ENCODE measurements around the gene TCOF1.

Gene TCOF1

GRCh38 chr5:150318613-150319483, 38.6 kb upstream of the TCOF1 start:
- Mint-ChIP-seq H3K27me3 (peaks cover 1% of the 10 kb centered on the region), H3K9me3 (no peaks in the 10 kb centered on the region), H3K4me3 (no peak overlapping the region), H3K36me3 (ENCODE audit: low read depth) (no peaks in the 10 kb centered on the region), H3K27ac (no peak overlapping the region), H3K4me1 (ENCODE audit: low read depth) (no peaks in the 10 kb centered on the region)
- intact Hi-C loops (cut with micrococcal nuclease), result no loop called here

DNA sequence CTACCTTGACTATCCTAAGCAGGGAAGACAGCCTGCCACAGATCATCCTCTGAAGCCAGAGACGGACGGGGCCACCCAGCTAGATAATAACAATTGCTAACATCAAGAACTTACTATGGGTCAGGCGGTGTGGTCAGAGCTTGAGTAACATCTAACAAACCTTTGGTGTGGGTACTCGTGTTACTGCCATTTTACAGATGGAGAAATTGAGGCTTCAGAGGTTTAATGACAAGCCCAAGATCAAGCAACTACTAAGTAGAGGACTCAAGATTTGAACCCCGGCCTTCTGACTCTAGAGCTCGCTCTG, 38.1 kb upstream of the TCOF1 start:
- no peaks in the 10 kb centered on the region for H3K9me3 Mint-ChIP-seq
- no peak overlapping the region for H3K27ac Mint-ChIP-seq
- H3K4me1 Mint-ChIP-seq (ENCODE audit: low read depth), result no peaks in the 10 kb centered on the region
- H3K36me3 Mint-ChIP-seq (ENCODE audit: low read depth), result no peaks in the 10 kb centered on the region
- intact Hi-C loops (cut with micrococcal nuclease), result no loop called here
- H3K4me3 Mint-ChIP-seq, result no peak overlapping the region
- H3K27me3 Mint-ChIP-seq, result peaks cover 1% of the 10 kb centered on the region

- Mint-ChIP-seq H3K4me1 (ENCODE audit: low read depth) (no peaks in the 10 kb centered on the region), H3K27me3 (peaks cover 1% of the 10 kb centered on the region), H3K4me3 (no peak overlapping the region), H3K9me3 (no peaks in the 10 kb centered on the region), H3K36me3 (ENCODE audit: low read depth) (no peaks in the 10 kb centered on the region), H3K27ac (no peak overlapping the region)
- intact Hi-C loops (cut with micrococcal nuclease), result no loop called here
Observed at GRCh38 chr5:150320044-150320613, 37.4 kb upstream of the TCOF1 start.

- Mint-ChIP-seq H3K4me1 (ENCODE audit: low read depth) (no peaks in the 10 kb centered on the region), H3K4me3 (no peak overlapping the region), H3K9me3 (no peaks in the 10 kb centered on the region), H3K27me3 (peaks cover 1% of the 10 kb centered on the region), H3K36me3 (ENCODE audit: low read depth) (no peaks in the 10 kb centered on the region), H3K27ac (no peak overlapping the region)
- intact Hi-C loops (cut with micrococcal nuclease), result no loop called here
Observed at GRCh38 chr5:150321211-150321610, 36.3 kb upstream of the TCOF1 start.

DNA sequence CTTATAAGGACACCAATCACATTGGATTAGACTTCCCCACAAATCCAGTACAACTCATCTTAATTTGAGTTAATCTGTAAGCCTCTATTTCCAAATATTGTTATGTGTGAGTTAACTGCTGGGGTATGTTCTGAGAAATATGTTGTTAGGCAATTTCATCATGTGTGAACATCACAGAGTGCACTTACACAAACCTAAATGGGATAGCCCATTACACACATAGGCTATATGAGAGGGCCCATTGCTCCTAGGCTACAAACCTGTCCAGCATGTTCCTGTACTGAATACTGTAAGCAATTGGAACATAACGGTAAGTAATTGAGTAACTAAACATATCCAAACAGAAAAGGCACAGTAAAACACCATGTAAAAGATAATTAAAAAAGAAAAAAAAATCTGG, 35.7 kb upstream of the TCOF1 start:
- Mint-ChIP-seq H3K9me3 (no peaks in the 10 kb centered on the region), H3K4me1 (ENCODE audit: low read depth) (no peaks in the 10 kb centered on the region)
- intact Hi-C loops (cut with micrococcal nuclease), result no loop called here

GRCh38 chr5:150322202-150322601, 35.3 kb upstream of the TCOF1 start:
- Mint-ChIP-seq H3K27me3 (peaks cover 1% of the 10 kb centered on the region), H3K9me3 (no peaks in the 10 kb centered on the region), H3K36me3 (ENCODE audit: low read depth) (no peaks in the 10 kb centered on the region), H3K27ac (no peak overlapping the region), H3K4me3 (no peak overlapping the region), H3K4me1 (ENCODE audit: low read depth) (no peaks in the 10 kb centered on the region)
- intact Hi-C loops (cut with micrococcal nuclease), result no loop called here

More for the DNA sequence above, 35.7 kb upstream of the TCOF1 start:
- H3K36me3 Mint-ChIP-seq (ENCODE audit: low read depth), result no peaks in the 10 kb centered on the region
- H3K27me3 Mint-ChIP-seq, result peaks cover 1% of the 10 kb centered on the region
- no peak overlapping the region for H3K4me3 Mint-ChIP-seq
- no peak overlapping the region for H3K27ac Mint-ChIP-seq

DNA sequence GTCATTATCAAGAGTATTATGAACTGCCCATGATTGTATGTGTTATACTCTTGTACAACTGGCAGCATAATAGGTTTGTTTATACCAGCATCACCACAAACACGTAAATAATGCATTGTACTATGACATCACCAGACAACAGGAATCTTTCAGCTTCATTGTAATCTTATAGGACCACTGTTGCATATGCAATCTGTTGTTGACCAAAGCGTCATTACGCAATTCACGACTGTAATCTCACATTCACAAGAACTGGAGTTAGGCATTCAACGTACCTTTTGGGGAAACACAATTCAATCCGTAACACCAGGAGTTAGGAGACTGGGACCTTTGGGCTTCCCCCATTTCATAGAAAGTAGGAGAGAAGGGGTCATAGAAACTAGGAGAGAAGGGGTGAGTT, 34.4 kb upstream of the TCOF1 start:
- Mint-ChIP-seq H3K4me1 (ENCODE audit: low read depth) (no peaks in the 10 kb centered on the region), H3K9me3 (no peaks in the 10 kb centered on the region), H3K36me3 (ENCODE audit: low read depth) (no peaks in the 10 kb centered on the region), H3K27ac (no peak overlapping the region), H3K4me3 (no peak overlapping the region), H3K27me3 (peaks cover 3% of the 10 kb centered on the region)
- intact Hi-C loops (cut with micrococcal nuclease), result no loop called here

- intact Hi-C loops (cut with micrococcal nuclease), result no loop called here
- H3K36me3 Mint-ChIP-seq (ENCODE audit: low read depth), result no peaks in the 10 kb centered on the region
- H3K27me3 Mint-ChIP-seq, result peaks cover 1% of the 10 kb centered on the region
- no peak overlapping the region for H3K4me3 Mint-ChIP-seq
- peaks cover 3% of the 10 kb centered on the region for H3K4me1 Mint-ChIP-seq (ENCODE audit: low read depth)
- H3K27ac Mint-ChIP-seq, result no peak overlapping the region
- H3K9me3 Mint-ChIP-seq, result no peaks in the 10 kb centered on the region
Observed at GRCh38 chr5:150323819-150324218, 33.7 kb upstream of the TCOF1 start.

GRCh38 chr5:150325426-150325825, 32.1 kb upstream of the TCOF1 start:
- no peak overlapping the region for H3K27ac Mint-ChIP-seq
- no peaks in the 10 kb centered on the region for H3K9me3 Mint-ChIP-seq
- peaks cover 1% of the 10 kb centered on the region for H3K27me3 Mint-ChIP-seq
- intact Hi-C loops (cut with micrococcal nuclease), result no loop called here
- H3K4me1 Mint-ChIP-seq (ENCODE audit: low read depth), result peaks cover 6% of the 10 kb centered on the region
- H3K4me3 Mint-ChIP-seq, result no peak overlapping the region
- H3K36me3 Mint-ChIP-seq (ENCODE audit: low read depth), result no peaks in the 10 kb centered on the region

GRCh38 chr5:150326707-150327106, 30.8 kb upstream of the TCOF1 start:
- no peak overlapping the region for H3K27ac Mint-ChIP-seq
- H3K36me3 Mint-ChIP-seq (ENCODE audit: low read depth), result no peaks in the 10 kb centered on the region
- H3K4me3 Mint-ChIP-seq, result no peak overlapping the region
- intact Hi-C loops (cut with micrococcal nuclease), result no loop called here
- H3K27me3 Mint-ChIP-seq, result peaks cover 1% of the 10 kb centered on the region
- no peaks in the 10 kb centered on the region for H3K9me3 Mint-ChIP-seq
- peaks cover 6% of the 10 kb centered on the region for H3K4me1 Mint-ChIP-seq (ENCODE audit: low read depth)

DNA sequence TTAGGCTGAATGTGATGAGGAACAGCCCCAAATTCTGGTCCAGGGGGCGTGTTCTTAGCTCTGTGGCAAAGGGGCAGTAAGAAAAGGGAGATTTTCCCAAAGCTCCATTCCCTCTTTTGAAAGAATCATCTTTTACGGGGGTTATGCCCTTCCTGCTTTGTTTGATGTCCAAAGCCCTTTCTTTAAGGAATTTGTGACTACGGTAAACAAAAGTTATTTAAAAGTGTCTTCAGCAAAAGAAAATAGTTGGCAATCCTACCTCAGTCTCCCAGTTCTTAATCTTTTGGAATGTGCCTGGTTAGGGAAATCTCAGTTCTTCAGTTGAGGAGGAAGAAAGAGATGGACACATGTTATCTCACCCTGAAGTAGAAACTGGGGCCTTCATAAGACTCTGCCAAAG, 30.4 kb upstream of the TCOF1 start:
- H3K9me3 Mint-ChIP-seq, result no peaks in the 10 kb centered on the region
- peaks cover 1% of the 10 kb centered on the region for H3K27me3 Mint-ChIP-seq
- intact Hi-C loops (cut with micrococcal nuclease), result no loop called here
- H3K36me3 Mint-ChIP-seq (ENCODE audit: low read depth), result no peaks in the 10 kb centered on the region
- H3K27ac Mint-ChIP-seq, result no peak overlapping the region
- peaks cover 6% of the 10 kb centered on the region for H3K4me1 Mint-ChIP-seq (ENCODE audit: low read depth)
- H3K4me3 Mint-ChIP-seq, result no peak overlapping the region

- peaks cover 1% of the 10 kb centered on the region for H3K27me3 Mint-ChIP-seq
- no peak overlapping the region for H3K27ac Mint-ChIP-seq
- no peak overlapping the region for H3K4me3 Mint-ChIP-seq
- H3K36me3 Mint-ChIP-seq (ENCODE audit: low read depth), result no peaks in the 10 kb centered on the region
- no peaks in the 10 kb centered on the region for H3K9me3 Mint-ChIP-seq
- peaks cover 6% of the 10 kb centered on the region for H3K4me1 Mint-ChIP-seq (ENCODE audit: low read depth)
- intact Hi-C loops (cut with micrococcal nuclease), result no loop called here
Observed at GRCh38 chr5:150328515-150328914, 29.0 kb upstream of the TCOF1 start.

DNA sequence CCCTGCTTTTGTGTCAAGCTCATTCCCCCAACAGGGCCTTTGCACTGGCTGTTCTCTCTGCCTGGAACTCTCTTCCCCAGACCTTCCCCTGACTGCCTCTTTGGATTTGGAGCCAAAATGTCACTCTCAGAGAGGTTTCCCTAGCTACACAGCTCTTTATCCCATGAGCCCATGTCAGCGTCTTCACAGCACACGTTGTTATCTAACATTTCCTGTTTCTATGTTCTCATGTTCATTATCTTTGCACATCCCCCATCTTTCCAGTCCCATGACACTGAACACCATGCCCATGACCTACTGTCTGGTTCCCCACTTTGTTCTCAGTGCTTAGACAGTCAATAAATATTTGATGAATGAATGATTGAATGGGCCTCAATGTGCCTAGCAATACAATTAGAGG, 28.5 kb upstream of the TCOF1 start:
- no peak overlapping the region for H3K27ac Mint-ChIP-seq
- H3K27me3 Mint-ChIP-seq, result peaks cover 1% of the 10 kb centered on the region
- intact Hi-C loops (cut with micrococcal nuclease), result no loop called here
- peaks cover 6% of the 10 kb centered on the region for H3K4me1 Mint-ChIP-seq (ENCODE audit: low read depth)
- no peaks in the 10 kb centered on the region for H3K9me3 Mint-ChIP-seq
- no peak overlapping the region for H3K4me3 Mint-ChIP-seq
- no peaks in the 10 kb centered on the region for H3K36me3 Mint-ChIP-seq (ENCODE audit: low read depth)

- Mint-ChIP-seq H3K9me3 (no peaks in the 10 kb centered on the region), H3K27ac (no peak overlapping the region), H3K4me1 (ENCODE audit: low read depth) (peaks cover 6% of the 10 kb centered on the region), H3K27me3 (peaks cover 1% of the 10 kb centered on the region), H3K4me3 (no peak overlapping the region), H3K36me3 (ENCODE audit: low read depth) (no peaks in the 10 kb centered on the region)
- intact Hi-C loops (cut with micrococcal nuclease), result no loop called here
Observed at GRCh38 chr5:150329881-150330876, 27.3 kb upstream of the TCOF1 start.

Measured in dendritic cell treated with granulocyte-macrophage colony-stimulating factor and Interleukin-4, amounts not matched to agents 40 ng/mL and 50 ng/mL, for 4 days (primary cell).